Activated T-cell treated with anti-CD3 and anti-CD28 coated beads, Interleukin-2, amount 50 U/mL, for 24 hours (primary cell): ENCODE measurements around the gene PLCH2.

Experiments
- DNase-seq: peaks from one replicate; pipeline ENCODE4 v3.0.0-alpha.2; 2020
- H3K27ac Mint-ChIP-seq: 2 replicates; pipeline ENCODE4 v1.8.0; 2020; ENCODE audit warnings: mild to moderate bottlenecking, mixed read lengths
- H3K27me3 Mint-ChIP-seq: 2 replicates; pipeline ENCODE4 v1.8.0; 2020; ENCODE audit warnings: mixed read lengths
- H3K36me3 Mint-ChIP-seq: 2 replicates; pipeline ENCODE4 v1.8.0; 2020; ENCODE audit warnings: low read depth, mixed read lengths
- H3K4me1 Mint-ChIP-seq: 2 replicates; pipeline ENCODE4 v1.8.0; 2020; ENCODE audit warnings: low read depth, mixed read lengths
- H3K4me3 Mint-ChIP-seq: 2 replicates; pipeline ENCODE4 v1.8.0; 2020; ENCODE audit warnings: mild to moderate bottlenecking, moderate library complexity, mixed read lengths
- H3K9me3 Mint-ChIP-seq: 2 replicates; pipeline ENCODE4 v1.8.0; 2020; ENCODE audit warnings: mixed read lengths

The PLCH2 gene

GRCh38 chr1:2476061-2476999 lies at the start of gene PLCH2:
PLCH2 (plus strand) TSS chr1:2476289; CDS start chr1:2476589, 300 bp downstream.
- H3K27ac Mint-ChIP-seq: no peak within 1 kb of the TSS
- H3K27me3 Mint-ChIP-seq: no peaks in the 10 kb centered on the region
- DNase-seq: no peak
- no peaks in the 10 kb centered on the region for H3K9me3 Mint-ChIP-seq
- no peak within 1 kb of the TSS for H3K4me3 Mint-ChIP-seq
- H3K4me1 Mint-ChIP-seq: no peaks in the 10 kb centered on the region
- no peaks in the 10 kb centered on the region for H3K36me3 Mint-ChIP-seq

GRCh38 chr1:2426540-2426939 lies 49.5 kb upstream of the PLCH2 start:
- H3K4me3 Mint-ChIP-seq: no peak overlapping the region
- no peak overlapping the region for H3K27ac Mint-ChIP-seq
- H3K36me3 Mint-ChIP-seq: no peaks in the 10 kb centered on the region
- DNase-seq: no peak
- peaks cover 2% of the 10 kb centered on the region for H3K9me3 Mint-ChIP-seq
- H3K4me1 Mint-ChIP-seq: no peaks in the 10 kb centered on the region
- H3K27me3 Mint-ChIP-seq: no peaks in the 10 kb centered on the region

GRCh38 chr1:2427051-2427450 lies 49.0 kb upstream of the PLCH2 start:
- Mint-ChIP-seq H3K27me3 (no peaks in the 10 kb centered on the region), H3K9me3 (peaks cover 2% of the 10 kb centered on the region), H3K27ac (no peak overlapping the region), H3K4me3 (no peak overlapping the region), H3K36me3 (no peaks in the 10 kb centered on the region), H3K4me1 (no peaks in the 10 kb centered on the region)
- no peak for DNase-seq

DNA sequence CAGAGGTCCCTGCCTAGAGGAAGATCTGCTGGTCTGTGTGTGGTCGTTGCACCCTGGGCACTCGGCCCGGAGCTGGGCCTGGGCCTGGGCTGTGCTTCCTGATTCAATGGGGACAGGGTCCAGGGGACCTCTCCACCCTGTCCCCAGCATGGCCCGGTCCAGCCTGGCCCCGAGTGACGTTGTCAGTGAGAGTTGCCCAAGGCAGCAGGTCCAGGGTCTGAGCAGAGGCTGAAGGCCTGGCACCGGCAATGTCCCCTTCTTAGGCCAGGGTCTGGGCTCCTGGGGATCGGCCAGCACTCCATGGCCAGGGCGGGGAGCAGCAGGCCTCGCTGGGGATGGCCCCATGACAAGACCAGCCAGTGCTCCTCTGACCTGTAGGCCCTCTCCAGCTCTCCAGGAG lies 48.1 kb upstream of the PLCH2 start:
- Mint-ChIP-seq H3K36me3 (no peaks in the 10 kb centered on the region), H3K27me3 (no peaks in the 10 kb centered on the region), H3K9me3 (peaks cover under 1% of the 10 kb centered on the region), H3K4me1 (no peaks in the 10 kb centered on the region), H3K4me3 (no peak overlapping the region), H3K27ac (no peak overlapping the region)
- DNase-seq: no peak

GRCh38 chr1:2428490-2428889 lies 47.6 kb upstream of the PLCH2 start:
- Mint-ChIP-seq H3K9me3 (no peaks in the 10 kb centered on the region), H3K4me1 (no peaks in the 10 kb centered on the region), H3K36me3 (no peaks in the 10 kb centered on the region), H3K27me3 (no peaks in the 10 kb centered on the region), H3K4me3 (no peak overlapping the region), H3K27ac (no peak overlapping the region)
- DNase-seq: no peak

GRCh38 chr1:2429780-2430591 lies 46.1 kb upstream of the PLCH2 start:
- no peaks in the 10 kb centered on the region for H3K9me3 Mint-ChIP-seq
- no peaks in the 10 kb centered on the region for H3K27me3 Mint-ChIP-seq

DNA sequence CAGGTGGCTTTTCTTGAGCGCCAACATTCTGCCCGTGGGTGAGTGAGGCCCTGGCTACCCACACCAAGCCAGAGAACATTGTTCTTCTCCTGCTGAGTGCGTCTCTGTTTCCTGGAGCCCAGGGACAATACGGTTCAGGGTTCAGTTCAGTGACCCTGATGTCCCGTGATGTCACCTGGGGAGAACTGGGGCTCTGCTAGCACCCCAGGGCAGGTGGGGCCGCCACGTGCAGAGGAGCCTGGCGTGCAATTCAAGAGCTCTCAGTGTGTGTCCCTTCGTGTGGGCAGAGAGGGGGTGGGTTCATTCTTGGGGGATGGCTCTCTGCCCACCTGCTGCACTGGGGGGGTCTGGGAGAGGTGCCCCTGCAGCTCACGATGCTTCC lies 45.5 kb upstream of the PLCH2 start:
- Mint-ChIP-seq H3K36me3 (no peaks in the 10 kb centered on the region), H3K27me3 (no peaks in the 10 kb centered on the region), H3K4me1 (no peaks in the 10 kb centered on the region), H3K9me3 (no peaks in the 10 kb centered on the region), H3K4me3 (no peak overlapping the region), H3K27ac (no peak overlapping the region)
- no peak for DNase-seq

More at GRCh38 chr1:2429780-2430591, 46.1 kb upstream of the PLCH2 start:
- no peak for DNase-seq
- Mint-ChIP-seq H3K36me3 (no peaks in the 10 kb centered on the region), H3K27ac (no peak overlapping the region), H3K4me1 (no peaks in the 10 kb centered on the region), H3K4me3 (no peak overlapping the region)

- H3K36me3 Mint-ChIP-seq: no peaks in the 10 kb centered on the region
- no peak overlapping the region for H3K4me3 Mint-ChIP-seq
- H3K9me3 Mint-ChIP-seq: no peaks in the 10 kb centered on the region
- no peak for DNase-seq
- no peaks in the 10 kb centered on the region for H3K27me3 Mint-ChIP-seq
- no peaks in the 10 kb centered on the region for H3K4me1 Mint-ChIP-seq
- no peak overlapping the region for H3K27ac Mint-ChIP-seq
Observed at GRCh38 chr1:2431103-2431502, 45.0 kb upstream of the PLCH2 start.

DNA sequence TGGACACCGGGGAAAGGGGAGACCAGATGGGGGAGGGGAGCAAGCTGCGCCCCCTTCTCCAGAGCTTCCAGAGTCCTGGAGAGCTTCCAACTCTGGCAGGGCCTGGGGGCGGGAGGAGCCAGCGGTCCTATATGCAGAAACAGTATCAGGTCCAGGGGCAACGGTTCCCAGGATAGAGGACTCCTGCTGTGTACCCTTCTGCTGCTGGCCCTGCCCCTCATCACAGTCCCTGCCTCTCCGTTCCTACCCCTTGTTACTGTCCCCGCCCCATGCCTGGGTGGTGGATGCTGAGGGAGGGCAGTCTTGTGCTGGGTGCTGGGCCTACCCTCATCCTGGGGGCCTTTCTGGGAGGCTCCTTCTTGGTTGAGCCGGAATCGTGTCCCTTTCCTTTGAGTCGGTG lies 44.6 kb upstream of the PLCH2 start:
- Mint-ChIP-seq H3K27me3 (no peaks in the 10 kb centered on the region), H3K4me1 (no peaks in the 10 kb centered on the region), H3K4me3 (no peak overlapping the region), H3K9me3 (no peaks in the 10 kb centered on the region), H3K36me3 (no peaks in the 10 kb centered on the region), H3K27ac (no peak overlapping the region)
- DNase-seq: no peak

DNA sequence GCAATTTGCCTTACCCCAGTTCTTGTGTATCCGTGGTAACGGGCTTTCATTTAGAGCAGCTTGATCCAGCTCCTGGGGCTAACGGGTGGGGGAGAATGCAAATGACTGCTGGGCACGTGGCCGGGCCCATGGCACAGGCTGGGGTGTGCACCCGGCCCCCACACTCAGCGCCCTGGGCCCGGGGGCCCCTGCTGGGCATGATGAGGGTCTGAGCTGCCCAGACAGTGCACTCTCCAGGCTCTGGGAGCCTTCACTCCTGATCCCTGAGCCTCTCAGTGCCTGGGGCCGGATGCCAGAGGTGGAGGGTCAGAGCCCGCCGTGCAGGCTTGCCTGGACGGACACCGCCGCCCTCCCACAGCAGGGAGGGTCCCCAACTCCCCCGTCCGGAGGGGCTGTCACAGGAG lies 43.6 kb upstream of the PLCH2 start:
- Mint-ChIP-seq H3K36me3 (no peaks in the 10 kb centered on the region), H3K27me3 (no peaks in the 10 kb centered on the region)

GRCh38 chr1:2433196-2433595 lies 42.9 kb upstream of the PLCH2 start:
- H3K4me1 Mint-ChIP-seq: no peaks in the 10 kb centered on the region
- H3K27me3 Mint-ChIP-seq: no peaks in the 10 kb centered on the region
- no peak overlapping the region for H3K4me3 Mint-ChIP-seq
- no peak for DNase-seq
- no peak overlapping the region for H3K27ac Mint-ChIP-seq
- no peaks in the 10 kb centered on the region for H3K9me3 Mint-ChIP-seq
- H3K36me3 Mint-ChIP-seq: no peaks in the 10 kb centered on the region

More for the DNA sequence above, 43.6 kb upstream of the PLCH2 start:
- DNase-seq: no peak
- H3K4me1 Mint-ChIP-seq: no peaks in the 10 kb centered on the region
- H3K27ac Mint-ChIP-seq: no peak overlapping the region
- H3K9me3 Mint-ChIP-seq: no peaks in the 10 kb centered on the region
- H3K4me3 Mint-ChIP-seq: no peak overlapping the region

GRCh38 chr1:2433936-2434655 lies 42.0 kb upstream of the PLCH2 start:
- Mint-ChIP-seq H3K9me3 (no peaks in the 10 kb centered on the region), H3K4me3 (no peak overlapping the region), H3K4me1 (no peaks in the 10 kb centered on the region), H3K27me3 (no peaks in the 10 kb centered on the region), H3K36me3 (no peaks in the 10 kb centered on the region), H3K27ac (no peak overlapping the region)
- no peak for DNase-seq

DNA sequence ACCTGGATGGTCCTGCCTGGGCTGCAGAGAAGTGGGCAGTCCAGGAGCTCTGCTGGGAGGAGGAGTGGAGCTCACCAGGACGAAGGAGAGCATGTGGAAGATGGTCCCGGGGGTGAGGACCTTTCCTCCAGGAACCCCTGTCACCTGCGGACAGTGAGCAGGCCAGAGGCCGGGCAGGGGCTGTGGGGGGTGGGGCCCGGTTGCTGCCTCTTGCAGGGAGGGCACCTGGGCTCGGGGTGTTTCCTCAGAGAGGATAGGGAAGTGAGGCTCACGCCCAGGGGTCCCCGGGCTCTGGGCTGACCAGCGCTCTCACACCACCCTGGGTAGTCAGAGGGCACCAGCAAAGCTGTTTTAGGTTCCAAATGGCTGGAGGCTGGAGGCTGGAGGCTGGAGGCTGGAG lies 41.0 kb upstream of the PLCH2 start:
- Mint-ChIP-seq H3K36me3 (no peaks in the 10 kb centered on the region), H3K9me3 (no peaks in the 10 kb centered on the region), H3K4me1 (no peaks in the 10 kb centered on the region), H3K27ac (no peak overlapping the region), H3K4me3 (no peak overlapping the region), H3K27me3 (no peaks in the 10 kb centered on the region)
- DNase-seq: no peak

- Mint-ChIP-seq H3K4me1 (no peaks in the 10 kb centered on the region), H3K27ac (no peak overlapping the region), H3K27me3 (no peaks in the 10 kb centered on the region), H3K36me3 (no peaks in the 10 kb centered on the region), H3K9me3 (no peaks in the 10 kb centered on the region), H3K4me3 (no peak overlapping the region)
- no peak for DNase-seq
Observed at GRCh38 chr1:2435746-2436355, 40.2 kb upstream of the PLCH2 start.
